Ovary (tissue), 10 donors: ENCODE data around the gene PNPT1. TPM values are rescaled to one million over a fixed set of nuclear protein-coding genes. Genes with fewer than 3 reads are reported as not detected.
"Not testable (repeated sequence)": the region's sequence is repeated elsewhere in the genome, so short reads cannot be mapped to it uniquely, and the experiment has no call there.

Source experiments
- DNase-seq, 5 donors: peaks; one replicate each; pipeline ENCODE4 v3.0.0-alpha.2; 2019 to 2020
- H3K27ac ChIP-seq, 2 donors: fragments of 200-600 bp; one replicate each; pipeline versions ENCODE4 v1.5.1 to v1.8.0; 2019 to 2022
- H3K27me3 ChIP-seq: fragments of 200-600 bp; one replicate; pipeline ENCODE4 v1.8.0; 2022
- H3K36me3 ChIP-seq: fragments of 200-600 bp; sonication (generic); one replicate; pipeline ENCODE4 v1.5.1; 2019
- H3K4me1 ChIP-seq: one replicate; pipeline ENCODE4 v1.8.1; 2013; ENCODE audit warnings: mild to moderate bottlenecking, moderate library complexity; ENCODE audit not compliant: insufficient read depth
- H3K4me3 ChIP-seq: fragments of 200-600 bp; sonication (generic); one replicate; pipeline ENCODE4 v1.5.1; 2017
- H3K9me3 ChIP-seq, 2 donors: fragments of 200-600 bp in 1 of 2; sonication (generic) in 1 of 2; one replicate each; pipeline versions ENCODE4 v1.5.1 to v1.8.1; 2013 to 2019; ENCODE audit warnings: mild to moderate bottlenecking in 1 of 2, moderate library complexity in 1 of 2
- CTCF ChIP-seq, 3 donors: fragments of 450-650 bp in 2 of 3; fragments of 200-600 bp in 1 of 3; IDR thresholded peaks; one replicate each; pipeline versions ENCODE4 v1.5.1 to v1.8.0; 2016 to 2022; ENCODE audit warnings: antibody characterized with exemption in 3 of 3, mild to moderate bottlenecking in 1 of 3
- EP300 ChIP-seq: sonication (generic); formaldehyde crosslinking; IDR thresholded peaks from one replicate; pipeline ENCODE4 v1.6.1; 2017; ENCODE audit warnings: antibody characterized with exemption
- POLR2A ChIP-seq: fragments of 450-650 bp; IDR thresholded peaks from one replicate; pipeline ENCODE4 v1.6.1; 2017; ENCODE audit warnings: antibody characterized with exemption, mild to moderate bottlenecking, moderate library complexity
- WGBS, 3 donors: extraction: QIAGEN DNeasy Blood & Tissue Kit in 1 of 3; methylation state at CpG; one replicate each; pipeline versions ENCODE4 v1.1.5 to v1.1.7; 2013 to 2017; 5-methylcytosine and 5-hydroxymethylcytosine counted together
- intact Hi-C, 4 donors: fragments of 100-400 bp; cut with DNase I; formaldehyde crosslinking; loops; one replicate each; pipeline versions ENCODE4 v1.11.0 to v1.15.1; 2022 to 2023
- long read RNA-seq, 3 donors: library from polyadenylated mRNA in 2 of 3; unstranded in 2 of 3; transcript quantifications; one replicate each; pipeline ENCODE4 v2.0.0 and lab custom pipeline, GENCODE V29; 2021 to 2026
- polyA plus RNA-seq, 2 donors: library from polyadenylated mRNA; stranded (reverse); fragments of 200-250 nt in 1 of 2; fragments of 350-450 nt in 1 of 2; fragmentation: Illumina TruSeq in 1 of 2; extraction: RNeasy Lipid Tissue Mini Kit (QIAGEN cat#74804) in 1 of 2; gene quantifications; one replicate each; pipeline ENCODE4 v1.2.3, GENCODE V29; 2013 to 2014
- total RNA-seq, 7 donors: library from RNA; depleted of rRNA in 2 of 7; stranded (reverse); fragments of >200 nt in 2 of 7; fragmentation: NEBNext Ultra II Directional in 3 of 7; extraction: Animal tissue kit (Norgen Biotek cat#: 25700) in 3 of 7; gene quantifications; one replicate each; pipeline versions ENCODE4 v1.1.0 to v1.2.4, GENCODE V29; 2016 to 2023
- donor health status: DM: no; HTN: no; CAD: no; lungs with moderate emphysema.
- donor health status: DM: no; HTN: no; CAD: no.
- donor health status: Bipolar disorder and iron deficiency.
- donor health status: DM: yes; HTN: yes; CAD: no.
- donor health status: DM: no; HTN: no; CAD: no.
- donor health status: DM: yes; HTN: yes; CAD: no.

PNPT1 gene
- total RNA-seq (10 to 100 TPM; 11.4 to 19.2 (median 17.5) TPM), polyA plus RNA-seq (10 to 100 TPM in 1 of 2 donors, 1 to 10 TPM in 1; 6.1 to 10.7 TPM)
- long read RNA-seq, donor 1, full-length matches to known transcripts, result 9 of 47 reads
- long read RNA-seq, donor 1, partial matches to known transcripts, result 24 of 47 reads
- long read RNA-seq, donor 1, other reads (novel, unspliced or antisense), result 14 of 47 reads
- long read RNA-seq, donor 2, full-length matches to known transcripts, result 2 of 12 reads
- long read RNA-seq, donor 2, partial matches to known transcripts, result 10 of 12 reads
- long read RNA-seq, donor 2, other reads (novel, unspliced or antisense), result 0 of 12 reads
- long read RNA-seq, donor 3, full-length matches to known transcripts, result 22 of 40 reads
- long read RNA-seq, donor 3, partial matches to known transcripts, result 2 of 40 reads
- long read RNA-seq, donor 3, other reads (novel, unspliced or antisense), result 16 of 40 reads

GRCh38 chr2:55693181-55694125 is at the start of gene PNPT1:
Gene PNPT1, minus strand, starts transcription at chr2:55693844. Its CDS starts 21 bp downstream, at chr2:55693823.
- TF ChIP-seq POLR2A (peak; percentile 50), EP300 (no peak)
- Histone ChIP-seq H3K9me3 (no peaks in the 10 kb centered on the region), H3K36me3 (no peaks in the 10 kb centered on the region), H3K4me3 (peak within 1 kb of the TSS; percentile 44), H3K4me1 (peaks cover 5% of the 10 kb centered on the region), H3K27ac (peak within 1 kb of the TSS in 1 of 2 donors; percentile 26), H3K27me3 (no peaks in the 10 kb centered on the region)
- 0% methylated on average over 56 of the region's 56 CpGs for WGBS, 3 donors
- peak; percentile 89 to 95 (median 91) for DNase-seq
- intact Hi-C loops, result no loop called here

GRCh38 chr2:55742996-55743395 is 49.4 kb upstream of the PNPT1 start:
- Histone ChIP-seq H3K27me3 (no peaks in the 10 kb centered on the region), H3K4me3 (no peak overlapping the region), H3K27ac (no peak overlapping the region), H3K36me3 (no peaks in the 10 kb centered on the region), H3K9me3 (no peaks in the 10 kb centered on the region), H3K4me1 (no peaks in the 10 kb centered on the region)
- no peak for DNase-seq
- WGBS, 3 donors, result 70 to 95% (median 86%) methylated on average over 3 of the region's 3 CpGs
- intact Hi-C loops, result no loop called here
- no peak for TF ChIP-seq POLR2A
- no peak for TF ChIP-seq EP300
- TF ChIP-seq CTCF (IDR thresholded peaks at IDR 0.05), result no peak

GRCh38 chr2:55736019-55736536 is 42.4 kb upstream of the PNPT1 start:
- H3K9me3 ChIP-seq, H3K36me3 ChIP-seq, DNase-seq, H3K27ac ChIP-seq, intact Hi-C loops, H3K4me1 ChIP-seq, H3K4me3 ChIP-seq, H3K27me3 ChIP-seq: not testable (repeated sequence)
- WGBS, 3 donors, result 89 to 91% (median 90%) methylated on average over 5 of the region's 5 CpGs

GRCh38 chr2:55734726-55735125 is 41.1 kb upstream of the PNPT1 start:
- TF ChIP-seq POLR2A, result no peak
- no peak for TF ChIP-seq CTCF (IDR thresholded peaks at IDR 0.05)
- TF ChIP-seq EP300, result no peak
- H3K27me3 ChIP-seq, result no peaks in the 10 kb centered on the region
- H3K9me3 ChIP-seq, result no peaks in the 10 kb centered on the region
- H3K4me3 ChIP-seq, result no peak overlapping the region
- WGBS, 3 donors, result 79 to 88% (median 80%) methylated on average over 1 of the region's 1 CpG
- intact Hi-C loops, result no loop called here
- H3K27ac ChIP-seq, result no peak overlapping the region
- DNase-seq, result no peak
- H3K4me1 ChIP-seq, result peaks cover 1% of the 10 kb centered on the region
- H3K36me3 ChIP-seq, result no peaks in the 10 kb centered on the region

- Histone ChIP-seq H3K27me3 (no peaks in the 10 kb centered on the region), H3K27ac (no peak overlapping the region), H3K4me3 (no peak overlapping the region), H3K36me3 (no peaks in the 10 kb centered on the region), H3K9me3 (no peaks in the 10 kb centered on the region), H3K4me1 (peaks cover 1% of the 10 kb centered on the region)
- no peak for DNase-seq
- 3 to 7% (median 6%) methylated on average over 1 of the region's 1 CpG for WGBS, 3 donors
- TF ChIP-seq EP300, result no peak
- no peak for TF ChIP-seq CTCF (IDR thresholded peaks at IDR 0.05)
- TF ChIP-seq POLR2A, result no peak
- intact Hi-C loops, result no loop called here
These were observed 39.7 kb upstream of the PNPT1 start for GRCh38 chr2:55733335-55733734.
